Esophagus squamous epithelium (tissue), 5 donors: Measurements from ENCODE around the gene MRPL45. TPM values are rescaled to one million over a fixed set of nuclear protein-coding genes. Genes with fewer than 3 reads are reported as not detected.

ENCODE experiments used
- DNase-seq: peaks from one replicate; lab custom pipeline; 2025; lab: John Stamatoyannopoulos, UW
- H3K27ac ChIP-seq, 4 donors: fragments of 200-600 bp; sonication (generic); one replicate each; pipeline ENCODE4 v1.5.1; 2016 to 2019; ENCODE audit warnings: mild to moderate bottlenecking in 1 of 4
- H3K27me3 ChIP-seq, 4 donors: fragments of 200-600 bp; sonication (generic); 1 replicate in 3 of 4; 2 replicates in 1 of 4; pipeline versions ENCODE4 v1.5.1 to v1.6.0; 2017 to 2021; ENCODE audit warnings: antibody characterized with exemption in 1 of 4
- H3K36me3 ChIP-seq, 3 donors: fragments of 200-600 bp; sonication (generic); one replicate each; pipeline ENCODE4 v1.5.1; 2016 to 2019
- H3K4me1 ChIP-seq, 3 donors: fragments of 200-600 bp; sonication (generic); one replicate each; pipeline ENCODE4 v1.5.1; 2017 to 2019
- H3K4me3 ChIP-seq, 4 donors: fragments of 200-600 bp; sonication (generic); 1 replicate in 3 of 4; 2 replicates in 1 of 4; pipeline ENCODE4 v1.5.1; 2016 to 2019; ENCODE audit warnings: mild to moderate bottlenecking in 2 of 4, moderate library complexity in 1 of 4
- H3K9me3 ChIP-seq, 3 donors: fragments of 200-600 bp; sonication (generic); one replicate each; pipeline ENCODE4 v1.5.1; 2016 to 2019
- CTCF ChIP-seq, 6 experiments: fragments of 450-650 bp in 4 of 6; fragments of 200-600 bp in 2 of 6; sonication (generic) in 2 of 6; IDR thresholded peaks; one replicate each; pipeline ENCODE4 v1.5.1; 2016 to 2019; ENCODE audit warnings: antibody characterized with exemption in 6 of 6, mild to moderate bottlenecking in 4 of 6, moderate library complexity in 4 of 6
- POLR2A ChIP-seq, 4 donors: fragments of 450-650 bp; IDR thresholded peaks; one replicate each; pipeline ENCODE4 v1.6.1; 2017; ENCODE audit warnings: antibody characterized with exemption in 4 of 4, mild to moderate bottlenecking in 4 of 4, moderate library complexity in 3 of 4
- WGBS, 2 donors: methylation state at CpG; one replicate each; pipeline ENCODE4 v1.1.5; 2018; 5-methylcytosine and 5-hydroxymethylcytosine counted together
- intact Hi-C: fragments of 100-400 bp; cut with DNase I; formaldehyde crosslinking; loops from one replicate; pipeline ENCODE4 v1.15.0; 2022
- total RNA-seq, 4 donors: library from RNA; depleted of rRNA; stranded (reverse); fragments of >200 nt; gene quantifications; one replicate each; pipeline ENCODE4 v1.1.0, GENCODE V29; 2016
- donor health status: DM: yes; HTN: yes; CAD: no.

The MRPL45 gene
- total RNA-seq, 4 donors from 2014 or later: 21.3 to 33.0 (median 29.9) TPM

GRCh38 chr17:38364741-38365140, 67.8 kb downstream of the MRPL45 start:
- H3K27ac ChIP-seq: no peak overlapping the region
- no peak for TF ChIP-seq CTCF (IDR thresholded peaks at IDR 0.05)
- no peaks in the 10 kb centered on the region for H3K9me3 ChIP-seq
- no peaks in the 10 kb centered on the region for H3K27me3 ChIP-seq
- peaks cover 6 to 83% (median 16%) of the 10 kb centered on the region in 3 donors for H3K36me3 ChIP-seq
- intact Hi-C loops: no loop called here
- no peak overlapping the region for H3K4me3 ChIP-seq
- peaks cover 0 to 17% (median 0%) of the 10 kb centered on the region in 3 donors for H3K4me1 ChIP-seq
- no peak for DNase-seq
- 91 to 92% methylated on average over 6 to 8 of the region's 8 CpGs for WGBS, 2 donors

- Histone ChIP-seq H3K4me3 (no peak overlapping the region), H3K9me3 (no peaks in the 10 kb centered on the region), H3K4me1 (no peaks in the 10 kb centered on the region), H3K27ac (no peak overlapping the region), H3K36me3 (peaks cover 6 to 99% (median 16%) of the 10 kb centered on the region in 3 donors), H3K27me3 (no peaks in the 10 kb centered on the region)
- no peak for TF ChIP-seq POLR2A (IDR thresholded peaks at IDR 0.05)
- no peak for TF ChIP-seq CTCF (IDR thresholded peaks at IDR 0.05)
- intact Hi-C loops: no loop called here
- 96 to 97% methylated on average over 6 to 8 of the region's 8 CpGs for WGBS, 2 donors
- DNase-seq: no peak
Observed at GRCh38 chr17:38369124-38369886, 72.3 kb downstream of the MRPL45 start.

Other genes starting within 250 kb of the MRPL45 start
- under 1 TPM in 1 of 4 donors, not detected in 3; 0.15 TPM for gene TBC1D3C, start 228.5 kb upstream of the MRPL45 start, total RNA-seq
- not detected for gene TBC1D3E, start 169.2 kb upstream of the MRPL45 start, total RNA-seq
- not detected for gene TBC1D3, start 104.6 kb upstream of the MRPL45 start, total RNA-seq
- gene GPR179, start 46.8 kb downstream of the MRPL45 start, total RNA-seq: under 1 TPM in 1 of 4 donors, not detected in 3; under 0.01 TPM
- gene SOCS7, start 54.7 kb downstream of the MRPL45 start, total RNA-seq: 10 to 100 TPM in 2 of 4 donors, 1 to 10 TPM in 2; 5.9 to 21.8 (median 15.0) TPM
- gene ARHGAP23, start 131.3 kb downstream of the MRPL45 start, total RNA-seq: 100 to 1,000 TPM in 2 of 4 donors, 10 to 100 TPM in 2; 75.3 to 180 (median 102) TPM